ENCODE results near the gene FBXW2. TPM values are rescaled to one million over a fixed set of nuclear protein-coding genes. Genes with fewer than 3 reads are reported as not detected.
A peak's percentile ranks its signal among the peaks of the same experiment; 100 is the strongest.
"Not testable (repeated sequence)": the region's sequence is repeated elsewhere in the genome, so short reads cannot be mapped to it uniquely, and the experiment has no call there.

Gene FBXW2
- total and polyA plus RNA-seq, 5 donors: 13.9 to 52.5 (median 46.2) TPM

- intact Hi-C loops (cut with DNase I): no loop called here
- no peak for DNase-seq
- 90% methylated on average over 11 of the region's 11 CpGs for WGBS
- no peaks in the 10 kb centered on the region for H3K27me3 ChIP-seq (ENCODE audit: control insufficient read depth, insufficient read depth)
- no peak overlapping the region for H3K27ac ChIP-seq (ENCODE audit: low read length)
- ATAC-seq: no peak
- H3K9me3 ChIP-seq (ENCODE audit: control insufficient read depth, low read length): no peaks in the 10 kb centered on the region
- H3K4me1 ChIP-seq (ENCODE audit: control insufficient read depth, insufficient read depth, low read length): no peaks in the 10 kb centered on the region
- H3K4me3 ChIP-seq (ENCODE audit: low read length): no peak overlapping the region
These were observed 28.7 kb downstream of the FBXW2 start for GRCh38 chr9:120764476-120764875.

GRCh38 chr9:120761006-120761405 lies 32.2 kb downstream of the FBXW2 start:
- Histone ChIP-seq H3K27me3 (ENCODE audit: control insufficient read depth, insufficient read depth) (no peaks in the 10 kb centered on the region), H3K9me3 (ENCODE audit: control insufficient read depth, low read length) (no peaks in the 10 kb centered on the region), H3K4me3 (ENCODE audit: low read length) (no peak overlapping the region), H3K4me1 (ENCODE audit: control insufficient read depth, insufficient read depth, low read length) (no peaks in the 10 kb centered on the region), H3K27ac (ENCODE audit: low read length) (no peak overlapping the region)
- intact Hi-C loops (cut with DNase I): no loop called here
- no peak for ATAC-seq
- WGBS: 58% methylated on average over 2 of the region's 2 CpGs
- DNase-seq: no peak

GRCh38 chr9:120759755-120760400 lies 33.3 kb downstream of the FBXW2 start:
- no peaks in the 10 kb centered on the region for H3K9me3 ChIP-seq (ENCODE audit: control insufficient read depth, low read length)
- ATAC-seq (no peak), DNase-seq (no peak)
- WGBS: 93% methylated on average over 9 of the region's 9 CpGs
- intact Hi-C loops (cut with DNase I): loop anchor here (5.0 to 10.0 kb wide), 4 partner anchors 175 to 302 kb away; no protein-coding TSS in a partner anchor
- no peaks in the 10 kb centered on the region for H3K27me3 ChIP-seq (ENCODE audit: control insufficient read depth, insufficient read depth)
- H3K4me1 ChIP-seq (ENCODE audit: control insufficient read depth, insufficient read depth, low read length): no peaks in the 10 kb centered on the region
- H3K27ac ChIP-seq (ENCODE audit: low read length): no peak overlapping the region
- no peak overlapping the region for H3K4me3 ChIP-seq (ENCODE audit: low read length)

DNA sequence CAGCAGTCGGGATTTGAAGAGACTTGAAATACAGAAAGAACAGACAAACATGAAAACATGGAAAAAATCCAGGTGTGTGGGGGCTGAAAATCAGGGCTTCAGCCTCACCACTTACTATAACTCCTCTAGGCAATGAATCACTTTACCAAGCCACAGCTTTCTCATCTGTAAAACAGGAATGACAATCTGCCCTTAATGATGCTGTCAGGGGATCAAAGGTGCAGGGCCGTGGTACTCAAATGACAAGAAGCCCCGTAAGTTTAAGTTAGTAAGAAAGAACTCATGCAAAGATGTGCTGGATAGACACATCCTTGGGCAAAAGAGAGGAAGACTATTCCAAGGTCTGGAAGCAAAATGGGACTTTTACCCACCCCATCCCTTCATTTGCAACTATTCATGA lies 34.7 kb downstream of the FBXW2 start:
- no peak for DNase-seq
- Histone ChIP-seq H3K27me3 (ENCODE audit: control insufficient read depth, insufficient read depth) (no peaks in the 10 kb centered on the region), H3K9me3 (ENCODE audit: control insufficient read depth, low read length) (no peaks in the 10 kb centered on the region), H3K4me1 (ENCODE audit: control insufficient read depth, insufficient read depth, low read length) (no peaks in the 10 kb centered on the region), H3K27ac (ENCODE audit: low read length) (no peak overlapping the region), H3K4me3 (ENCODE audit: low read length) (no peak overlapping the region)
- no peak for ATAC-seq
- WGBS: 84% methylated on average over 3 of the region's 3 CpGs
- intact Hi-C loops (cut with DNase I): loop anchor here (5.0 to 10.0 kb wide), 4 partner anchors 176 to 304 kb away; no protein-coding TSS in a partner anchor

GRCh38 chr9:120757026-120757913 lies 35.9 kb downstream of the FBXW2 start:
- no peak overlapping the region for H3K27ac ChIP-seq (ENCODE audit: low read length)
- H3K4me1 ChIP-seq (ENCODE audit: control insufficient read depth, insufficient read depth, low read length): no peaks in the 10 kb centered on the region
- H3K4me3 ChIP-seq (ENCODE audit: low read length): no peak overlapping the region
- 64% methylated on average over 6 of the region's 6 CpGs for WGBS
- no peak for DNase-seq
- H3K9me3 ChIP-seq (ENCODE audit: control insufficient read depth, low read length): no peaks in the 10 kb centered on the region
- no peaks in the 10 kb centered on the region for H3K27me3 ChIP-seq (ENCODE audit: control insufficient read depth, insufficient read depth)
- no peak for ATAC-seq
- intact Hi-C loops (cut with DNase I): loop anchor here (5.0 to 10.0 kb wide), 4 partner anchors 178 to 305 kb away; no protein-coding TSS in a partner anchor

DNA sequence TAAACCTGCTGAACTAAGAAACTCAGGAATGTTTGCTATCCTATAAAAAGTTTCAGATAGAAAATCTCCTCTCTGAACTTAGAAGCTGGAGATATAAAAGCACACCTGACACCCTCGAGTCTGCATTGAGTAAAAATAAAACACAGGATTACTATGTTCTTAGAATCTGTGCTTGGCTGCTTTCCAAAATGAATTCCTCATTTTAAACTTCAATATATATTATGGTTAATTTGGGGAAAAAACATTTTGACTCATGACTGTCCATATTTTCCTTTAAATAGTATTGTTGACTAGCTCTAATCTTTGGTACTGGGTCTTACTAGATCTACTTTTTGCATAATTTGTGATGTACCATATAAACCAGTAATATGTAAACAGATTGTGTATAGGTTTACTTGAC lies 36.7 kb downstream of the FBXW2 start:
- ATAC-seq (no peak), DNase-seq (no peak)
- Histone ChIP-seq H3K4me1 (ENCODE audit: control insufficient read depth, insufficient read depth, low read length) (no peaks in the 10 kb centered on the region), H3K4me3 (ENCODE audit: low read length) (no peak overlapping the region), H3K27me3 (ENCODE audit: control insufficient read depth, insufficient read depth) (no peaks in the 10 kb centered on the region), H3K9me3 (ENCODE audit: control insufficient read depth, low read length) (no peaks in the 10 kb centered on the region), H3K27ac (ENCODE audit: low read length) (no peak overlapping the region)
- intact Hi-C loops (cut with DNase I): loop anchor here (5.0 to 10.0 kb wide), 4 partner anchors 178 to 306 kb away; no protein-coding TSS in a partner anchor
- 11% methylated on average over 1 of the region's 1 CpG for WGBS

GRCh38 chr9:120755810-120756434 lies 37.3 kb downstream of the FBXW2 start:
- no peak overlapping the region for H3K27ac ChIP-seq (ENCODE audit: low read length)
- peak; percentile 59 to 68 for ATAC-seq
- no peaks in the 10 kb centered on the region for H3K9me3 ChIP-seq (ENCODE audit: control insufficient read depth, low read length)
- DNase-seq: peak in 1 of 3 donors; percentile 56
- no peaks in the 10 kb centered on the region for H3K27me3 ChIP-seq (ENCODE audit: control insufficient read depth, insufficient read depth)
- H3K4me3 ChIP-seq (ENCODE audit: low read length): no peak overlapping the region
- intact Hi-C loops (cut with DNase I): loop anchor here (5.0 to 10.0 kb wide), 4 partner anchors 179 to 306 kb away; no protein-coding TSS in a partner anchor
- H3K4me1 ChIP-seq (ENCODE audit: control insufficient read depth, insufficient read depth, low read length): no peaks in the 10 kb centered on the region
- WGBS: 13% methylated on average over 6 of the region's 6 CpGs

- WGBS: 96% methylated on average over 2 of the region's 2 CpGs
- no peaks in the 10 kb centered on the region for H3K4me1 ChIP-seq (ENCODE audit: control insufficient read depth, insufficient read depth, low read length)
- DNase-seq (no peak), ATAC-seq (no peak)
- no peaks in the 10 kb centered on the region for H3K27me3 ChIP-seq (ENCODE audit: control insufficient read depth, insufficient read depth)
- no peak overlapping the region for H3K27ac ChIP-seq (ENCODE audit: low read length)
- H3K4me3 ChIP-seq (ENCODE audit: low read length): no peak overlapping the region
- intact Hi-C loops (cut with DNase I): loop anchor here (5.0 to 10.0 kb wide), 4 partner anchors 180 to 307 kb away; no protein-coding TSS in a partner anchor
- no peaks in the 10 kb centered on the region for H3K9me3 ChIP-seq (ENCODE audit: control insufficient read depth, low read length)
These were observed 38.2 kb downstream of the FBXW2 start for GRCh38 chr9:120755044-120755443.

DNA sequence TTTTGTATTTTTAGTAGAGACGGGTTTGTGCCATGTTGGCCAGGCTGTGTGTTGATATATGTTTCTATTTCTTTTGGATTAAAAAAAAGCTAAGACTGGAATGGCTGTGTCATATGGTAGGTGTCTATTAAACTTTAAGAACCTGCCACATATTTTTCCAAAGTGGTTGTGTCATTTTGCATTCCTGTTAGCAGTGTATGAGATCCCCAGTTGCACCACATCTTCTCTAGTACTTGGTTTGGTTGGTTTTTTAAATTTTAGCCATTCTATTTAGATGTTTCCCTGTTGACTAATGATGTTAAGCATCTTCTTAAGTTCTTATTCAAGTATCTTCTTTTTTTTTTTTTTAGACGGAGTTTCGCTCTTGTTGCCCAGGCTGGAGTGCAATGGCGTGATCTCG lies 42.8 kb downstream of the FBXW2 start:
- Histone ChIP-seq H3K27ac (ENCODE audit: low read length) (no peak overlapping the region), H3K27me3 (ENCODE audit: control insufficient read depth, insufficient read depth) (no peaks in the 10 kb centered on the region), H3K4me1 (ENCODE audit: control insufficient read depth, insufficient read depth, low read length) (no peaks in the 10 kb centered on the region), H3K4me3 (ENCODE audit: low read length) (no peak overlapping the region), H3K9me3 (ENCODE audit: control insufficient read depth, low read length) (no peaks in the 10 kb centered on the region)
- intact Hi-C loops (cut with DNase I): loop anchor here in 2 of 4 donors (10.0 kb wide), 2 partner anchors 184 to 194 kb away; no protein-coding TSS in a partner anchor
- ATAC-seq: no peak
- 94% methylated on average over 5 of the region's 5 CpGs for WGBS
- no peak for DNase-seq

GRCh38 chr9:120746366-120746765 lies 46.9 kb downstream of the FBXW2 start:
- 96% methylated on average over 26 of the region's 26 CpGs for WGBS
- intact Hi-C loops (cut with DNase I); H3K9me3 ChIP-seq (ENCODE audit: control insufficient read depth, low read length); H3K4me1 ChIP-seq (ENCODE audit: control insufficient read depth, insufficient read depth, low read length); ATAC-seq; H3K27ac ChIP-seq (ENCODE audit: low read length); H3K27me3 ChIP-seq (ENCODE audit: control insufficient read depth, insufficient read depth); H3K4me3 ChIP-seq (ENCODE audit: low read length); DNase-seq: not testable (repeated sequence)

Data from right cardiac atrium (tissue), 5 donors.